Liver (tissue), 9 donors: Measurements from ENCODE around the gene USP15. TPM values are rescaled to one million over a fixed set of nuclear protein-coding genes. Genes with fewer than 3 reads are reported as not detected.
"Not testable (repeated sequence)": the region's sequence is repeated elsewhere in the genome, so short reads cannot be mapped to it uniquely, and the experiment has no call there.

Experiments
- DNase-seq: peaks from one replicate; pipeline ENCODE4 v3.0.0-alpha.2; 2017; ENCODE audit warnings: low spot score
- H3K27ac ChIP-seq, 2 donors: one replicate each; pipeline ENCODE4 v1.7.0; 2013; ENCODE audit warnings: inconsistent platforms in 2 of 2, low read length in 2 of 2, control low read depth in 1 of 2, low read depth in 1 of 2, mild to moderate bottlenecking in 1 of 2
- H3K27me3 ChIP-seq, 4 donors: one replicate each; pipeline versions ENCODE4 v1.6.1 to v1.7.0; 2013; ENCODE audit warnings: low read length in 3 of 4, inconsistent platforms in 1 of 4, mild to moderate bottlenecking in 1 of 4, moderate library complexity in 1 of 4; ENCODE audit not compliant: control insufficient read depth in 4 of 4, insufficient read depth in 4 of 4
- H3K36me3 ChIP-seq, 4 donors: one replicate each; pipeline versions ENCODE4 v1.6.1 to v1.7.0; 2013; ENCODE audit warnings: low read length in 3 of 4, mild to moderate bottlenecking in 3 of 4, low read depth in 1 of 4, moderate library complexity in 1 of 4; ENCODE audit not compliant: control insufficient read depth in 4 of 4, insufficient read depth in 3 of 4
- H3K4me1 ChIP-seq, 4 donors: one replicate each; pipeline versions ENCODE4 v1.6.1 to v1.7.0; 2013; ENCODE audit warnings: low read length in 3 of 4, mild to moderate bottlenecking in 3 of 4, moderate library complexity in 1 of 4; ENCODE audit not compliant: control insufficient read depth in 4 of 4, insufficient read depth in 4 of 4
- H3K4me3 ChIP-seq, 3 donors: one replicate each; pipeline versions ENCODE4 v1.6.1 to v1.7.0; 2013; ENCODE audit warnings: low read length in 3 of 3, control low read depth in 1 of 3, low read depth in 1 of 3, mild to moderate bottlenecking in 1 of 3
- H3K9ac ChIP-seq, 2 donors: one replicate each; pipeline ENCODE4 v1.7.0; 2013; ENCODE audit warnings: low read length in 2 of 2, mild to moderate bottlenecking in 2 of 2, moderate library complexity in 2 of 2, control low read depth in 1 of 2, low read depth in 1 of 2
- H3K9me3 ChIP-seq, 4 donors: one replicate each; pipeline versions ENCODE4 v1.6.1 to v1.7.0; 2013; ENCODE audit warnings: low read length in 3 of 4; ENCODE audit not compliant: control insufficient read depth in 4 of 4
- ATF3 ChIP-seq: IDR thresholded peaks from 2 replicates; pipeline ENCODE4 v1.6.1; 2016; ENCODE audit warnings: antibody characterized with exemption
- EGR1 ChIP-seq, 2 donors: IDR thresholded peaks; 2 replicates each; pipeline ENCODE4 v1.6.1; 2016 to 2018; ENCODE audit warnings: antibody characterized with exemption in 2 of 2, low read depth in 2 of 2
- FOXA1 ChIP-seq: IDR thresholded peaks from 2 replicates; pipeline ENCODE4 v1.6.1; 2016; ENCODE audit warnings: antibody characterized with exemption
- FOXA2 ChIP-seq: IDR thresholded peaks from 2 replicates; pipeline ENCODE4 v1.6.1; 2016; ENCODE audit warnings: antibody characterized with exemption
- GABPA ChIP-seq, 2 donors: IDR thresholded peaks in 1 of 2; conservative IDR thresholded peaks in 1 of 2; 2 replicates each; pipeline ENCODE4 v1.6.1; 2016; ENCODE audit warnings: antibody characterized with exemption in 2 of 2, mild to moderate bottlenecking in 1 of 2, moderate library complexity in 1 of 2
- HNF4A ChIP-seq, 2 donors: conservative IDR thresholded peaks; 2 replicates each; pipeline ENCODE4 v1.6.1; 2016; ENCODE audit warnings: antibody characterized with exemption in 2 of 2, mild to moderate bottlenecking in 2 of 2
- HNF4G ChIP-seq: IDR thresholded peaks from 2 replicates; pipeline ENCODE4 v1.6.1; 2016; ENCODE audit warnings: antibody characterized with exemption
- JUND ChIP-seq, 2 donors: IDR thresholded peaks; 2 replicates each; pipeline ENCODE4 v1.6.1; 2016; ENCODE audit warnings: antibody characterized with exemption in 2 of 2
- MAX ChIP-seq: IDR thresholded peaks from 2 replicates; pipeline ENCODE4 v1.6.1; 2016; ENCODE audit warnings: antibody characterized with exemption
- NR2F2 ChIP-seq: IDR thresholded peaks from 2 replicates; pipeline ENCODE4 v1.6.1; 2016; ENCODE audit warnings: antibody characterized with exemption
- REST ChIP-seq: IDR thresholded peaks from 2 replicates; pipeline ENCODE4 v1.6.1; 2016; ENCODE audit warnings: antibody characterized with exemption, mild to moderate bottlenecking
- RXRA ChIP-seq, 2 donors: IDR thresholded peaks; 2 replicates each; pipeline ENCODE4 v1.6.1; 2017 to 2018; ENCODE audit warnings: antibody characterized with exemption in 2 of 2, mild to moderate bottlenecking in 1 of 2
- SP1 ChIP-seq: IDR thresholded peaks from 2 replicates; pipeline ENCODE4 v1.6.1; 2018; ENCODE audit warnings: antibody characterized with exemption, mild to moderate bottlenecking
- TAF1 ChIP-seq: conservative IDR thresholded peaks from 2 replicates; pipeline ENCODE4 v1.6.1; 2016; ENCODE audit warnings: antibody characterized with exemption, mild to moderate bottlenecking
- YY1 ChIP-seq: IDR thresholded peaks from 2 replicates; pipeline ENCODE4 v1.6.1; 2016; ENCODE audit warnings: antibody characterized with exemption, mild to moderate bottlenecking
- ZBTB33 ChIP-seq: IDR thresholded peaks from 2 replicates; pipeline ENCODE4 v1.6.1; 2016; ENCODE audit warnings: antibody characterized with exemption
- whole genome bisulfite sequencing: extraction: QIAGEN DNeasy Blood & Tissue Kit; methylation state at CpG from one replicate; pipeline ENCODE4 v1.1.7; 2013; 5-methylcytosine and 5-hydroxymethylcytosine counted together
- polyA plus RNA-seq, 2 donors: library from polyadenylated mRNA; stranded (reverse) in 1 of 2; unstranded in 1 of 2; fragments of 200-250 nt in 1 of 2; fragments of >200 nt in 1 of 2; fragmentation: Nextera tagmentation in 1 of 2; extraction: Ambion mirVana in 1 of 2; gene quantifications; one replicate each; pipeline versions ENCODE4 v1.2.1 to v1.2.3, GENCODE V29; 2013 to 2015
- total RNA-seq, 2 donors: library from RNA; depleted of rRNA; stranded (reverse); fragments of >200 nt; gene quantifications; one replicate each; pipeline ENCODE4 v1.2.3, GENCODE V29; 2014
- donor health status: healthy.
- donor health status: healthy.
- donor health status: healthy.
- donor health status: healthy.
- donor health status: healthy.

Gene USP15
- total and polyA plus RNA-seq, 4 donors: 16.6 to 188 (median 56.5) TPM

GRCh38 chr12:62458626-62459025 is 198.4 kb downstream of the USP15 start:
- Histone ChIP-seq H3K4me1 (no peaks in the 10 kb centered on the region), H3K9ac (no peak overlapping the region), H3K4me3 (no peak overlapping the region), H3K27me3 (no peaks in the 10 kb centered on the region), H3K9me3 (no peaks in the 10 kb centered on the region), H3K36me3 (no peaks in the 10 kb centered on the region), H3K27ac (no peak overlapping the region)
- WGBS: 90% methylated on average over 3 of the region's 3 CpGs
- TF ChIP-seq EGR1 (IDR thresholded peaks at IDR 0.05; ENCODE audit: low read depth in 2 of 2): no peak
- TF ChIP-seq FOXA1: no peak
- no peak for TF ChIP-seq REST
- no peak for TF ChIP-seq ATF3
- no peak for TF ChIP-seq JUND (IDR thresholded peaks at IDR 0.05)
- TF ChIP-seq GABPA (IDR thresholded peaks at IDR 0.05 in 1 of 2, conservative IDR thresholded peaks at IDR 0.05 in 1 of 2): no peak
- TF ChIP-seq SP1: no peak
- TF ChIP-seq FOXA2: no peak
- TF ChIP-seq RXRA (IDR thresholded peaks at IDR 0.05): no peak
- no peak for TF ChIP-seq TAF1
- no peak for TF ChIP-seq ZBTB33
- DNase-seq: no peak

GRCh38 chr12:62459976-62460375 is 199.8 kb downstream of the USP15 start:
- H3K27me3 ChIP-seq: no peaks in the 10 kb centered on the region
- H3K9ac ChIP-seq: no peak overlapping the region
- DNase-seq: no peak
- H3K4me1 ChIP-seq: no peaks in the 10 kb centered on the region
- no peak overlapping the region for H3K27ac ChIP-seq
- no peaks in the 10 kb centered on the region for H3K9me3 ChIP-seq
- no peak overlapping the region for H3K4me3 ChIP-seq
- H3K36me3 ChIP-seq: no peaks in the 10 kb centered on the region
- no peak for TF ChIP-seq YY1
- no peak for TF ChIP-seq REST
- no peak for TF ChIP-seq RXRA (IDR thresholded peaks at IDR 0.05)
- no peak for TF ChIP-seq FOXA1
- no peak for TF ChIP-seq NR2F2
- TF ChIP-seq FOXA2: no peak
- no peak for TF ChIP-seq MAX
- no peak for TF ChIP-seq HNF4A (conservative IDR thresholded peaks at IDR 0.05)
- no peak for TF ChIP-seq HNF4G
- TF ChIP-seq EGR1 (IDR thresholded peaks at IDR 0.05; ENCODE audit: low read depth in 2 of 2): no peak

- not testable (repeated sequence) for H3K9ac ChIP-seq
Observed at GRCh38 chr12:62461171-62461837, 201.1 kb downstream of the USP15 start.

More at GRCh38 chr12:62461171-62461837, 201.1 kb downstream of the USP15 start:
- H3K9me3 ChIP-seq, H3K4me3 ChIP-seq, H3K27me3 ChIP-seq, H3K36me3 ChIP-seq, H3K27ac ChIP-seq, H3K4me1 ChIP-seq, DNase-seq: not testable (repeated sequence)
- WGBS: 94% methylated on average over 32 of the region's 32 CpGs
